GM23338 (cell line): ENCODE measurements around the gene ADH1C. TPM values are rescaled to one million over a fixed set of nuclear protein-coding genes. Genes with fewer than 3 reads are reported as not detected.

Experiments used
- ATAC-seq: fragments of 200-7000 bp; cut with Tn5 transposase; 3 replicates; pipeline ENCODE4 v1.9.1; 2020
- DNase-seq: peaks from one replicate; pipeline ENCODE4 v3.0.0-alpha.2; 2015; ENCODE audit warnings: low spot score
- H2AFZ ChIP-seq: fragments of 200-600 bp; sonication (generic); 2 replicates; pipeline ENCODE4 v1.8.0; 2016; ENCODE audit warnings: antibody characterized with exemption, mild to moderate bottlenecking, moderate library complexity
- H3F3A ChIP-seq: fragments of 200-600 bp; sonication (generic); replicated peaks from 2 replicates; pipeline ENCODE4 v1.8.0; 2017; ENCODE audit warnings: antibody characterized with exemption, mixed run types, low read depth
- H3K27ac ChIP-seq: fragments of 200-600 bp; sonication (generic); 2 replicates; pipeline ENCODE4 v1.6.1; 2016; ENCODE audit warnings: low read depth
- H3K27me3 ChIP-seq: fragments of 200-600 bp; sonication (generic); 2 replicates; pipeline ENCODE4 v1.8.0; 2016; ENCODE audit warnings: mild to moderate bottlenecking, mixed run types, moderate library complexity; ENCODE audit not compliant: insufficient read depth
- H3K36me3 ChIP-seq: fragments of 200-600 bp; sonication (generic); 2 replicates; pipeline ENCODE4 v1.8.0; 2016; ENCODE audit warnings: mild to moderate bottlenecking; ENCODE audit not compliant: insufficient read depth
- H3K4me1 ChIP-seq: fragments of 200-600 bp; sonication (generic); 2 replicates; pipeline ENCODE4 v1.8.0; 2016; ENCODE audit warnings: mild to moderate bottlenecking, moderate library complexity; ENCODE audit not compliant: insufficient read depth
- H3K4me2 ChIP-seq: fragments of 200-600 bp; sonication (generic); 2 replicates; pipeline ENCODE4 v1.7.1; 2017; ENCODE audit warnings: mixed run types
- H3K4me3 ChIP-seq: fragments of 200-600 bp; sonication (generic); 2 replicates; pipeline ENCODE4 v1.6.1; 2016; ENCODE audit warnings: mixed run types
- H3K79me2 ChIP-seq: fragments of 200-600 bp; sonication (generic); replicated peaks from 2 replicates; pipeline ENCODE4 v1.8.0; 2017; ENCODE audit warnings: mild to moderate bottlenecking; ENCODE audit not compliant: insufficient read depth
- H3K9me2 ChIP-seq: fragments of 200-600 bp; sonication (generic); 2 replicates; pipeline ENCODE4 v1.8.0; 2017; ENCODE audit not compliant: insufficient read depth
- H4K20me1 ChIP-seq: fragments of 200-600 bp; sonication (generic); replicated peaks from 2 replicates; pipeline ENCODE4 v1.8.0; 2017; ENCODE audit warnings: mild to moderate bottlenecking; ENCODE audit not compliant: insufficient read depth
- H3K27ac Mint-ChIP-seq: 2 replicates; pipeline ENCODE4 v1.8.0; 2020; ENCODE audit warnings: inconsistent platforms, mild to moderate bottlenecking, moderate library complexity, mixed read lengths
- H3K27me3 Mint-ChIP-seq: 3 replicates; pipeline ENCODE4 v1.8.0; 2022; ENCODE audit warnings: low read depth, mild to moderate bottlenecking, moderate library complexity, mixed read lengths, inconsistent platforms; ENCODE audit not compliant: insufficient read depth, poor library complexity
- H3K36me3 Mint-ChIP-seq: 3 replicates; pipeline ENCODE4 v1.8.0; 2021; ENCODE audit warnings: low read depth, mild to moderate bottlenecking, inconsistent platforms, moderate library complexity, mixed read lengths
- H3K4me1 Mint-ChIP-seq: 3 replicates; pipeline ENCODE4 v1.8.0; 2020; ENCODE audit warnings: mild to moderate bottlenecking, inconsistent platforms, mixed read lengths
- H3K4me3 Mint-ChIP-seq: 3 replicates; pipeline ENCODE4 v1.8.0; 2021; ENCODE audit warnings: moderate library complexity, mild to moderate bottlenecking, inconsistent platforms, mixed read lengths
- H3K9me3 Mint-ChIP-seq: 3 replicates; pipeline ENCODE4 v1.8.0; 2020; ENCODE audit warnings: moderate library complexity, mild to moderate bottlenecking, inconsistent platforms, mixed read lengths
- CREB1 ChIP-seq: fragments of 250-450 bp; sonication (Bioruptor Pico); IDR thresholded peaks from 2 replicates; pipeline ENCODE4 v1.5.0; 2020; ENCODE audit warnings: low read depth, mild to moderate bottlenecking, moderate library complexity
- EZH2 ChIP-seq: fragments of 200-600 bp; sonication (generic); IDR thresholded peaks from one replicate; pipeline ENCODE4 v1.8.0; 2017; ENCODE audit warnings: antibody characterized with exemption, mild to moderate bottlenecking, low read depth; ENCODE audit not compliant: unreplicated experiment
- EZH2phosphoT487 ChIP-seq: fragments of 200-600 bp; sonication (generic); IDR thresholded peaks from one replicate; pipeline ENCODE4 v1.8.1; 2018; ENCODE audit warnings: antibody characterized with exemption; ENCODE audit not compliant: unreplicated experiment
- JUNB ChIP-seq: IDR thresholded peaks from one replicate; pipeline ENCODE4 v1.6.1; 2016; ENCODE audit warnings: antibody characterized with exemption; ENCODE audit not compliant: unreplicated experiment
- NANOG ChIP-seq: IDR thresholded peaks from 2 replicates; pipeline ENCODE4 v1.6.1; 2016; ENCODE audit warnings: antibody characterized with exemption, borderline replicate concordance
- POLR2AphosphoS5 ChIP-seq: IDR thresholded peaks from 2 replicates; pipeline ENCODE4 v1.6.1; 2016; ENCODE audit warnings: antibody characterized with exemption, low read depth
- STAT1 ChIP-seq: IDR thresholded peaks from one replicate; pipeline ENCODE4 v1.6.1; 2016; ENCODE audit warnings: antibody characterized with exemption; ENCODE audit not compliant: unreplicated experiment
- ZNF114 ChIP-seq: fragments of 250-450 bp; sonication (Bioruptor Pico); IDR thresholded peaks from 2 replicates; pipeline ENCODE4 v1.5.0; 2020; ENCODE audit warnings: mild to moderate bottlenecking, moderate library complexity
- ZNF331 ChIP-seq: fragments of 250-450 bp; sonication (Bioruptor Pico); IDR thresholded peaks from 2 replicates; pipeline ENCODE4 v1.5.0; 2020; ENCODE audit warnings: low read depth, mild to moderate bottlenecking, moderate library complexity
- polyA plus RNA-seq: library from polyadenylated mRNA; unstranded; fragments of >200 nt; fragmentation: Nextera tagmentation; extraction: Ambion mirVana; gene quantifications from 2 replicates; pipeline ENCODE4 v1.2.1, GENCODE V29; 2016
- total RNA-seq: library from RNA; depleted of rRNA; stranded (reverse); fragments of >200 nt; shearing (Covaris generic); gene quantifications from 2 replicates; pipeline ENCODE4 v1.2.3, GENCODE V29; 2014
- TF ChIP-seq, protein P1 (sequence below), 2 experiments: fragments of 200-600 bp in 1 of 2; sonication (generic) in 1 of 2; conservative IDR thresholded peaks; 2 replicates each; pipeline versions ENCODE4 v1.5.1 to v1.6.1; 2016 to 2017; ENCODE audit warnings: antibody characterized with exemption in 2 of 2, low read depth in 2 of 2, mild to moderate bottlenecking in 2 of 2, moderate library complexity in 1 of 2
- TF ChIP-seq, protein P2 (sequence below): IDR thresholded peaks from one replicate; pipeline ENCODE4 v1.6.1; 2018; ENCODE audit warnings: antibody characterized with exemption; ENCODE audit not compliant: unreplicated experiment
- TF ChIP-seq, protein P3 (sequence below): fragments of 250-450 bp; sonication (Bioruptor Pico); IDR thresholded peaks from 2 replicates; pipeline ENCODE4 v1.5.0; 2020; ENCODE audit warnings: mild to moderate bottlenecking, moderate library complexity
- TF ChIP-seq, protein P4 (sequence below): IDR thresholded peaks from 2 replicates; pipeline ENCODE4 v1.6.1; 2016; ENCODE audit warnings: antibody characterized with exemption

ADH1C gene
- total and polyA plus RNA-seq, 2 experiments from 2014 or later: not detected

DNA sequence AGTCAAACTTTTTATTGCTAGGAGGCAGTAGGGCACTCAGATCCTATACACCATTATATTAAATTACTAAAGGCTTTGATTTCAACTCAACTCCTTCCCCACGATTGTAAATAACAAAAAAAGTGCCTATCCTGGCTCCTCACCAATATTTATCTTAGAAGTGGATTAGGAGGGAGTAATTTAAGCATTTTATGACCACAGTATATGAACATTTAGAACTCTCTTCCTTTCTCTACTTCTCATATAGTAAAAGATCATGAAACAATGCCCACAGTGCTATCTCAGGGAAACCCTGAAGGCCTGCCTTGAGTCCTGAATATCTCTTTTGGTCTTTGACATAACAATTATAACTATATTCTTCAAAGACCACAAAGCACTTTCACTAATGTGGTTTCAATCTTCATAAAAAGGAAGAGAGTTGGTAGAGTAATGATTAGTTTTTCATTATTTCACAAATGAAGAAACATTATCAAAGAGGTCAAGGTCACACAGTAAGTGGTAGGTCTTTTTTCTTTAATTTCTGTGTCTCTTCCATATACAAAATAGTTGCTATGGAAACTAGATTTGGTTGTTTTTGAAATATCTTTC, 29.1 kb upstream of the ADH1C start:
- TF ChIP-seq EZH2 (no peak), CREB1 (no peak), NANOG (no peak), ZNF114 (no peak), POLR2AphosphoS5 (no peak), JUNB (no peak), EZH2phosphoT487 (no peak), ZNF331 (CRISPR knock-in tag) (no peak), STAT1 (no peak)
- TF ChIP-seq, protein P1, sequence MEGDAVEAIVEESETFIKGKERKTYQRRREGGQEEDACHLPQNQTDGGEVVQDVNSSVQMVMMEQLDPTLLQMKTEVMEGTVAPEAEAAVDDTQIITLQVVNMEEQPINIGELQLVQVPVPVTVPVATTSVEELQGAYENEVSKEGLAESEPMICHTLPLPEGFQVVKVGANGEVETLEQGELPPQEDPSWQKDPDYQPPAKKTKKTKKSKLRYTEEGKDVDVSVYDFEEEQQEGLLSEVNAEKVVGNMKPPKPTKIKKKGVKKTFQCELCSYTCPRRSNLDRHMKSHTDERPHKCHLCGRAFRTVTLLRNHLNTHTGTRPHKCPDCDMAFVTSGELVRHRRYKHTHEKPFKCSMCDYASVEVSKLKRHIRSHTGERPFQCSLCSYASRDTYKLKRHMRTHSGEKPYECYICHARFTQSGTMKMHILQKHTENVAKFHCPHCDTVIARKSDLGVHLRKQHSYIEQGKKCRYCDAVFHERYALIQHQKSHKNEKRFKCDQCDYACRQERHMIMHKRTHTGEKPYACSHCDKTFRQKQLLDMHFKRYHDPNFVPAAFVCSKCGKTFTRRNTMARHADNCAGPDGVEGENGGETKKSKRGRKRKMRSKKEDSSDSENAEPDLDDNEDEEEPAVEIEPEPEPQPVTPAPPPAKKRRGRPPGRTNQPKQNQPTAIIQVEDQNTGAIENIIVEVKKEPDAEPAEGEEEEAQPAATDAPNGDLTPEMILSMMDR (conservative IDR thresholded peaks at IDR 0.05; ENCODE audit: low read depth in 2 of 2): no peak
- TF ChIP-seq, protein P2, sequence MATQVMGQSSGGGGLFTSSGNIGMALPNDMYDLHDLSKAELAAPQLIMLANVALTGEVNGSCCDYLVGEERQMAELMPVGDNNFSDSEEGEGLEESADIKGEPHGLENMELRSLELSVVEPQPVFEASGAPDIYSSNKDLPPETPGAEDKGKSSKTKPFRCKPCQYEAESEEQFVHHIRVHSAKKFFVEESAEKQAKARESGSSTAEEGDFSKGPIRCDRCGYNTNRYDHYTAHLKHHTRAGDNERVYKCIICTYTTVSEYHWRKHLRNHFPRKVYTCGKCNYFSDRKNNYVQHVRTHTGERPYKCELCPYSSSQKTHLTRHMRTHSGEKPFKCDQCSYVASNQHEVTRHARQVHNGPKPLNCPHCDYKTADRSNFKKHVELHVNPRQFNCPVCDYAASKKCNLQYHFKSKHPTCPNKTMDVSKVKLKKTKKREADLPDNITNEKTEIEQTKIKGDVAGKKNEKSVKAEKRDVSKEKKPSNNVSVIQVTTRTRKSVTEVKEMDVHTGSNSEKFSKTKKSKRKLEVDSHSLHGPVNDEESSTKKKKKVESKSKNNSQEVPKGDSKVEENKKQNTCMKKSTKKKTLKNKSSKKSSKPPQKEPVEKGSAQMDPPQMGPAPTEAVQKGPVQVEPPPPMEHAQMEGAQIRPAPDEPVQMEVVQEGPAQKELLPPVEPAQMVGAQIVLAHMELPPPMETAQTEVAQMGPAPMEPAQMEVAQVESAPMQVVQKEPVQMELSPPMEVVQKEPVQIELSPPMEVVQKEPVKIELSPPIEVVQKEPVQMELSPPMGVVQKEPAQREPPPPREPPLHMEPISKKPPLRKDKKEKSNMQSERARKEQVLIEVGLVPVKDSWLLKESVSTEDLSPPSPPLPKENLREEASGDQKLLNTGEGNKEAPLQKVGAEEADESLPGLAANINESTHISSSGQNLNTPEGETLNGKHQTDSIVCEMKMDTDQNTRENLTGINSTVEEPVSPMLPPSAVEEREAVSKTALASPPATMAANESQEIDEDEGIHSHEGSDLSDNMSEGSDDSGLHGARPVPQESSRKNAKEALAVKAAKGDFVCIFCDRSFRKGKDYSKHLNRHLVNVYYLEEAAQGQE: no peak
- TF ChIP-seq, protein P3, sequence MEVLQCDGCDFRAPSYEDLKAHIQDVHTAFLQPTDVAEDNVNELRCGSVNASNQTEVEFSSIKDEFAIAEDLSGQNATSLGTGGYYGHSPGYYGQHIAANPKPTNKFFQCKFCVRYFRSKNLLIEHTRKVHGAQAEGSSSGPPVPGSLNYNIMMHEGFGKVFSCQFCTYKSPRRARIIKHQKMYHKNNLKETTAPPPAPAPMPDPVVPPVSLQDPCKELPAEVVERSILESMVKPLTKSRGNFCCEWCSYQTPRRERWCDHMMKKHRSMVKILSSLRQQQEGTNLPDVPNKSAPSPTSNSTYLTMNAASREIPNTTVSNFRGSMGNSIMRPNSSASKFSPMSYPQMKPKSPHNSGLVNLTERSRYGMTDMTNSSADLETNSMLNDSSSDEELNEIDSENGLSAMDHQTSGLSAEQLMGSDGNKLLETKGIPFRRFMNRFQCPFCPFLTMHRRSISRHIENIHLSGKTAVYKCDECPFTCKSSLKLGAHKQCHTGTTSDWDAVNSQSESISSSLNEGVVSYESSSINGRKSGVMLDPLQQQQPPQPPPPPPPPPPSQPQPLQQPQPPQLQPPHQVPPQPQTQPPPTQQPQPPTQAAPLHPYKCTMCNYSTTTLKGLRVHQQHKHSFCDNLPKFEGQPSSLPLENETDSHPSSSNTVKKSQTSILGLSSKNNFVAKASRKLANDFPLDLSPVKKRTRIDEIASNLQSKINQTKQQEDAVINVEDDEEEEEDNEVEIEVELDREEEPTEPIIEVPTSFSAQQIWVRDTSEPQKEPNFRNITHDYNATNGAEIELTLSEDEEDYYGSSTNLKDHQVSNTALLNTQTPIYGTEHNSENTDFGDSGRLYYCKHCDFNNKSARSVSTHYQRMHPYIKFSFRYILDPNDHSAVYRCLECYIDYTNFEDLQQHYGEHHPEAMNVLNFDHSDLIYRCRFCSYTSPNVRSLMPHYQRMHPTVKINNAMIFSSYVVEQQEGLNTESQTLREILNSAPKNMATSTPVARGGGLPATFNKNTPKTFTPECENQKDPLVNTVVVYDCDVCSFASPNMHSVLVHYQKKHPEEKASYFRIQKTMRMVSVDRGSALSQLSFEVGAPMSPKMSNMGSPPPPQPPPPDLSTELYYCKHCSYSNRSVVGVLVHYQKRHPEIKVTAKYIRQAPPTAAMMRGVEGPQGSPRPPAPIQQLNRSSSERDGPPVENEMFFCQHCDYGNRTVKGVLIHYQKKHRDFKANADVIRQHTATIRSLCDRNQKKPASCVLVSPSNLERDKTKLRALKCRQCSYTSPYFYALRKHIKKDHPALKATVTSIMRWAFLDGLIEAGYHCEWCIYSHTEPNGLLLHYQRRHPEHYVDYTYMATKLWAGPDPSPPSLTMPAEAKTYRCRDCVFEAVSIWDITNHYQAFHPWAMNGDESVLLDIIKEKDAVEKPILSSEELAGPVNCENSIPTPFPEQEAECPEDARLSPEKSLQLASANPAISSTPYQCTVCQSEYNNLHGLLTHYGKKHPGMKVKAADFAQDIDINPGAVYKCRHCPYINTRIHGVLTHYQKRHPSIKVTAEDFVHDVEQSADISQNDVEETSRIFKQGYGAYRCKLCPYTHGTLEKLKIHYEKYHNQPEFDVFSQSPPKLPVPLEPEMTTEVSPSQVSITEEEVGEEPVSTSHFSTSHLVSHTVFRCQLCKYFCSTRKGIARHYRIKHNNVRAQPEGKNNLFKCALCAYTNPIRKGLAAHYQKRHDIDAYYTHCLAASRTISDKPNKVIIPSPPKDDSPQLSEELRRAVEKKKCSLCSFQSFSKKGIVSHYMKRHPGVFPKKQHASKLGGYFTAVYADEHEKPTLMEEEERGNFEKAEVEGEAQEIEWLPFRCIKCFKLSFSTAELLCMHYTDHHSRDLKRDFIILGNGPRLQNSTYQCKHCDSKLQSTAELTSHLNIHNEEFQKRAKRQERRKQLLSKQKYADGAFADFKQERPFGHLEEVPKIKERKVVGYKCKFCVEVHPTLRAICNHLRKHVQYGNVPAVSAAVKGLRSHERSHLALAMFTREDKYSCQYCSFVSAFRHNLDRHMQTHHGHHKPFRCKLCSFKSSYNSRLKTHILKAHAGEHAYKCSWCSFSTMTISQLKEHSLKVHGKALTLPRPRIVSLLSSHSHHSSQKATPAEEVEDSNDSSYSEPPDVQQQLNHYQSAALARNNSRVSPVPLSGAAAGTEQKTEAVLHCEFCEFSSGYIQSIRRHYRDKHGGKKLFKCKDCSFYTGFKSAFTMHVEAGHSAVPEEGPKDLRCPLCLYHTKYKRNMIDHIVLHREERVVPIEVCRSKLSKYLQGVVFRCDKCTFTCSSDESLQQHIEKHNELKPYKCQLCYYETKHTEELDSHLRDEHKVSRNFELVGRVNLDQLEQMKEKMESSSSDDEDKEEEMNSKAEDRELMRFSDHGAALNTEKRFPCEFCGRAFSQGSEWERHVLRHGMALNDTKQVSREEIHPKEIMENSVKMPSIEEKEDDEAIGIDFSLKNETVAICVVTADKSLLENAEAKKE (CRISPR knock-in tag): no peak
- TF ChIP-seq, protein P4, sequence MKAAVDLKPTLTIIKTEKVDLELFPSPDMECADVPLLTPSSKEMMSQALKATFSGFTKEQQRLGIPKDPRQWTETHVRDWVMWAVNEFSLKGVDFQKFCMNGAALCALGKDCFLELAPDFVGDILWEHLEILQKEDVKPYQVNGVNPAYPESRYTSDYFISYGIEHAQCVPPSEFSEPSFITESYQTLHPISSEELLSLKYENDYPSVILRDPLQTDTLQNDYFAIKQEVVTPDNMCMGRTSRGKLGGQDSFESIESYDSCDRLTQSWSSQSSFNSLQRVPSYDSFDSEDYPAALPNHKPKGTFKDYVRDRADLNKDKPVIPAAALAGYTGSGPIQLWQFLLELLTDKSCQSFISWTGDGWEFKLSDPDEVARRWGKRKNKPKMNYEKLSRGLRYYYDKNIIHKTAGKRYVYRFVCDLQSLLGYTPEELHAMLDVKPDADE: no peak
- H3K4me3 Mint-ChIP-seq: no peak overlapping the region

More for the DNA sequence above, 29.1 kb upstream of the ADH1C start:
- Mint-ChIP-seq H3K27ac (no peak overlapping the region), H3K36me3 (no peaks in the 10 kb centered on the region), H3K27me3 (no peaks in the 10 kb centered on the region), H3K9me3 (no peaks in the 10 kb centered on the region), H3K4me1 (no peaks in the 10 kb centered on the region)
- H4K20me1 ChIP-seq: no peaks in the 10 kb centered on the region
- H3K27ac ChIP-seq: no peak overlapping the region
- H3K79me2 ChIP-seq: no peaks in the 10 kb centered on the region
- no peak overlapping the region for H3K4me3 ChIP-seq
- no peak overlapping the region for H2AFZ ChIP-seq
- DNase-seq (no peak), ATAC-seq (no peak)
- no peaks in the 10 kb centered on the region for H3K36me3 ChIP-seq
- no peak overlapping the region for H3K4me2 ChIP-seq
- no peaks in the 10 kb centered on the region for H3K27me3 ChIP-seq
- no peaks in the 10 kb centered on the region for H3K4me1 ChIP-seq
- H3K9me2 ChIP-seq: peaks cover 8% of the 10 kb centered on the region; the same call in 1 of the 2 replicates
- no peaks in the 10 kb centered on the region for H3F3A ChIP-seq
